Caco-2 (cell line): ENCODE measurements around the gene ADGRF5. TPM values are rescaled to one million over a fixed set of nuclear protein-coding genes. Genes with fewer than 3 reads are reported as not detected.

Source experiments
- BruUV-seq: library from RNA; stranded (reverse); fragments of 400-500 nt; replicated peaks from 2 replicates; lab custom pipeline; 2021; lab: Mats Ljungman, UMichigan
- CTCF ChIA-PET: fragments of 300-600 bp; sonication (Branson Sonifier 250); formaldehyde crosslinking; loops from one replicate; lab custom pipeline; 2022; ENCODE audit warnings: antibody characterized with exemption; lab: Charles Lee
- POLR2A ChIA-PET: fragments of 300-600 bp; sonication (Branson Sonifier 250); formaldehyde crosslinking; loops from one replicate; lab custom pipeline; 2022; ENCODE audit warnings: antibody characterized with exemption; lab: Charles Lee
- DNase-seq, 2 experiments: peaks; one replicate each; pipeline versions ENCODE4 v3.0.0 to v3.0.0-alpha.2; 2020 to 2022
- H3K27me3 ChIP-seq: replicated peaks from 2 replicates; pipeline ENCODE4 v1.6.0; 2011; ENCODE audit warnings: low read length; ENCODE audit not compliant: control insufficient read depth, insufficient read depth
- H3K36me3 ChIP-seq: 2 replicates; pipeline ENCODE4 v1.5.1; 2011; ENCODE audit warnings: low read length; ENCODE audit not compliant: control insufficient read depth, insufficient read depth
- H3K4me1 ChIP-seq: fragments of 250-450 bp; sonication (Bioruptor Pico); 2 replicates; pipeline ENCODE4 v1.5.1; 2020; ENCODE audit warnings: mild to moderate bottlenecking
- H3K4me3 ChIP-seq: 2 replicates; pipeline ENCODE4 v1.5.1; 2011; ENCODE audit warnings: low read depth, mild to moderate bottlenecking, control low read depth, low read length
- H3K9me3 ChIP-seq: fragments of 250-450 bp; sonication (Bioruptor Pico); 2 replicates; pipeline ENCODE4 v1.5.1; 2020; ENCODE audit warnings: mild to moderate bottlenecking, moderate library complexity
- H3K27ac Mint-ChIP-seq: one replicate; pipeline ENCODE4 v1.8.0; 2022; ENCODE audit warnings: mixed read lengths; ENCODE audit not compliant: unreplicated experiment
- H3K27me3 Mint-ChIP-seq: one replicate; pipeline ENCODE4 v1.8.0; 2022; ENCODE audit warnings: mixed read lengths; ENCODE audit not compliant: insufficient read depth, unreplicated experiment
- H3K36me3 Mint-ChIP-seq: one replicate; pipeline ENCODE4 v1.8.0; 2022; ENCODE audit warnings: mild to moderate bottlenecking, mixed read lengths; ENCODE audit not compliant: insufficient read depth, unreplicated experiment
- H3K4me1 Mint-ChIP-seq: one replicate; pipeline ENCODE4 v1.8.0; 2022; ENCODE audit warnings: low read depth, mixed read lengths; ENCODE audit not compliant: unreplicated experiment
- H3K4me3 Mint-ChIP-seq: one replicate; pipeline ENCODE4 v1.8.0; 2022; ENCODE audit warnings: mild to moderate bottlenecking, moderate library complexity, mixed read lengths; ENCODE audit not compliant: unreplicated experiment
- H3K9me3 Mint-ChIP-seq: one replicate; pipeline ENCODE4 v1.8.0; 2022; ENCODE audit warnings: mixed read lengths; ENCODE audit not compliant: unreplicated experiment
- CTCF ChIP-seq, 2 experiments: fragments of 200-600 bp in 1 of 2; IDR thresholded peaks; 1 replicate in 1 of 2; 2 replicates in 1 of 2; pipeline versions ENCODE4 v1.5.1 to v1.8.0; 2011 to 2022; ENCODE audit warnings: antibody characterized with exemption in 1 of 2, control low read depth in 1 of 2, inconsistent platforms in 1 of 2, low read depth in 1 of 2, low read length in 1 of 2, mild to moderate bottlenecking in 1 of 2, moderate library complexity in 1 of 2; ENCODE audit not compliant: insufficient read depth in 1 of 2, severe bottlenecking in 1 of 2, unreplicated experiment in 1 of 2
- intact Hi-C: fragments of 100-400 bp; cut with micrococcal nuclease; formaldehyde crosslinking; loops from one replicate; pipeline ENCODE4 v1.10.0; 2022; ENCODE audit not compliant: unreplicated experiment
- total RNA-seq: library from RNA; stranded (reverse); gene quantifications from 2 replicates; pipeline ENCODE4 v1.2.3, GENCODE V29; 2022

ADGRF5 gene
- total RNA-seq, 1 experiment from 2014 or later: not detected

- ChIA-PET POLR2A (no interaction called here), CTCF (no interaction called here)
- Histone ChIP-seq H3K36me3 (no peaks in the 10 kb centered on the region), H3K9me3 (no peaks in the 10 kb centered on the region), H3K4me1 (peaks cover 15% of the 10 kb centered on the region), H3K27me3 (no peaks in the 10 kb centered on the region), H3K4me3 (no peak overlapping the region)
- no TSS peak for BruUV-seq
- peaks cover 11% of the 10 kb centered on the region for H3K4me1 Mint-ChIP-seq
- H3K9me3 Mint-ChIP-seq: no peaks in the 10 kb centered on the region
- no peak for TF ChIP-seq CTCF (IDR thresholded peaks at IDR 0.05; ENCODE audit: insufficient read depth in 1 of 2, low read depth in 1 of 2, low read length in 1 of 2, severe bottlenecking in 1 of 2, unreplicated experiment in 1 of 2)
- no peak overlapping the region for H3K4me3 Mint-ChIP-seq
- no peaks in the 10 kb centered on the region for H3K27me3 Mint-ChIP-seq
- intact Hi-C loops: loop anchor here (1.0 kb wide), 1 partner anchor 101 kb away; the partner anchor contains the start of gene MEP1A
- no peak overlapping the region for H3K27ac Mint-ChIP-seq
- peak in 1 of 2 experiments; percentile 4 for DNase-seq
- no peaks in the 10 kb centered on the region for H3K36me3 Mint-ChIP-seq
Observed at GRCh38 chr6:46894433-46894832, 27.3 kb downstream of the ADGRF5 start.

GRCh38 chr6:46893648-46894047 lies 28.1 kb downstream of the ADGRF5 start:
- TF ChIP-seq CTCF (IDR thresholded peaks at IDR 0.05; ENCODE audit: insufficient read depth in 1 of 2, low read depth in 1 of 2, low read length in 1 of 2, severe bottlenecking in 1 of 2, unreplicated experiment in 1 of 2): no peak
- intact Hi-C loops: loop anchor here (1.0 kb wide), 1 partner anchor 100 kb away; the partner anchor contains the start of gene MEP1A
- H3K4me1 ChIP-seq: peaks cover 15% of the 10 kb centered on the region
- H3K36me3 ChIP-seq: no peaks in the 10 kb centered on the region
- no peaks in the 10 kb centered on the region for H3K27me3 ChIP-seq
- Mint-ChIP-seq H3K27me3 (no peaks in the 10 kb centered on the region), H3K27ac (no peak overlapping the region), H3K36me3 (no peaks in the 10 kb centered on the region), H3K9me3 (no peaks in the 10 kb centered on the region), H3K4me3 (no peak overlapping the region), H3K4me1 (peaks cover 11% of the 10 kb centered on the region)
- ChIA-PET CTCF (interaction anchor here (0.6 kb wide), 1 partner anchor 38 kb away, joined by 4 read pairs; no protein-coding TSS in a partner anchor), POLR2A (no interaction called here)
- BruUV-seq: no TSS peak
- no peak for DNase-seq
- no peaks in the 10 kb centered on the region for H3K9me3 ChIP-seq
- H3K4me3 ChIP-seq: no peak overlapping the region

- no peaks in the 10 kb centered on the region for H3K9me3 ChIP-seq
- TF ChIP-seq CTCF (IDR thresholded peaks at IDR 0.05; ENCODE audit: insufficient read depth in 1 of 2, low read depth in 1 of 2, low read length in 1 of 2, severe bottlenecking in 1 of 2, unreplicated experiment in 1 of 2): no peak
- Mint-ChIP-seq H3K4me3 (no peak overlapping the region), H3K4me1 (peaks cover 11% of the 10 kb centered on the region), H3K9me3 (no peaks in the 10 kb centered on the region), H3K27ac (no peak overlapping the region), H3K27me3 (no peaks in the 10 kb centered on the region), H3K36me3 (no peaks in the 10 kb centered on the region)
- intact Hi-C loops: no loop called here
- ChIA-PET POLR2A (no interaction called here), CTCF (no interaction called here)
- BruUV-seq: no TSS peak
- no peak overlapping the region for H3K4me3 ChIP-seq
- H3K4me1 ChIP-seq: peaks cover 15% of the 10 kb centered on the region
- no peak for DNase-seq
- no peaks in the 10 kb centered on the region for H3K27me3 ChIP-seq
- no peaks in the 10 kb centered on the region for H3K36me3 ChIP-seq
Observed at GRCh38 chr6:46891252-46891795, 30.4 kb downstream of the ADGRF5 start.
